GM12878 (cell line): ENCODE results near the gene TRPV6.

Experiments
- ATF7 ChIP-seq: fragments of 450-650 bp; IDR thresholded peaks from 2 replicates; pipeline ENCODE4 v1.6.1; 2016; ENCODE audit warnings: low read depth, mild to moderate bottlenecking
- CHD1 ChIP-seq: IDR thresholded peaks from 2 replicates; pipeline ENCODE4 v1.6.1; 2012; ENCODE audit warnings: low read depth, low read length, improper control_type of control experiment
- EZH2 ChIP-seq: IDR thresholded peaks from 2 replicates; pipeline ENCODE4 v1.6.1; 2012; ENCODE audit warnings: low read depth, mild to moderate bottlenecking, control low read depth, inconsistent platforms, low read length, borderline replicate concordance; ENCODE audit not compliant: control insufficient read depth
- NR2C2 ChIP-seq: IDR thresholded peaks from 2 replicates; pipeline ENCODE4 v1.6.1; 2011; ENCODE audit warnings: borderline replicate concordance, low read depth; ENCODE audit not compliant: control insufficient read depth, insufficient read length
- POLR2A ChIP-seq: IDR thresholded peaks from 2 replicates; pipeline ENCODE4 v1.6.1; 2011; ENCODE audit warnings: low read depth, mild to moderate bottlenecking, low read length
- RAD21 ChIP-seq: IDR thresholded peaks from 2 replicates; pipeline ENCODE4 v1.6.1; 2011; ENCODE audit warnings: mild to moderate bottlenecking, low read depth, low read length, moderate library complexity; ENCODE audit not compliant: insufficient read depth
- TF ChIP-seq, protein P1 (sequence below): IDR thresholded peaks from 2 replicates; pipeline ENCODE4 v1.6.1; 2011; ENCODE audit warnings: low read depth, mild to moderate bottlenecking, low read length, moderate library complexity, borderline replicate concordance; ENCODE audit errors: extremely low read depth
- TF ChIP-seq, protein P2 (sequence below), 3 experiments: IDR thresholded peaks in 2 of 3; conservative IDR thresholded peaks in 1 of 3; 2 replicates each; pipeline ENCODE4 v1.5.1; 2011; ENCODE audit warnings: low read depth in 3 of 3, low read length in 3 of 3, mild to moderate bottlenecking in 3 of 3, control low read depth in 2 of 3, moderate library complexity in 2 of 3, inconsistent platforms in 1 of 3, mixed read lengths in 1 of 3; ENCODE audit not compliant: control insufficient read depth in 2 of 3, insufficient read depth in 1 of 3; ENCODE audit errors: extremely low read depth in 1 of 3
- TF ChIP-seq, protein P3 (sequence below): IDR thresholded peaks from 2 replicates; pipeline ENCODE4 v1.6.1; 2012; ENCODE audit warnings: low read length, inconsistent platforms
- TF ChIP-seq, protein P4 (sequence below): IDR thresholded peaks from 2 replicates; pipeline ENCODE4 v1.6.1; 2012; ENCODE audit warnings: low read depth, low read length, improper control_type of control experiment
- TF ChIP-seq, protein P5 (sequence below): fragments of 450-650 bp; IDR thresholded peaks from 2 replicates; pipeline ENCODE4 v1.6.1; 2017; ENCODE audit warnings: mild to moderate bottlenecking

DNA sequence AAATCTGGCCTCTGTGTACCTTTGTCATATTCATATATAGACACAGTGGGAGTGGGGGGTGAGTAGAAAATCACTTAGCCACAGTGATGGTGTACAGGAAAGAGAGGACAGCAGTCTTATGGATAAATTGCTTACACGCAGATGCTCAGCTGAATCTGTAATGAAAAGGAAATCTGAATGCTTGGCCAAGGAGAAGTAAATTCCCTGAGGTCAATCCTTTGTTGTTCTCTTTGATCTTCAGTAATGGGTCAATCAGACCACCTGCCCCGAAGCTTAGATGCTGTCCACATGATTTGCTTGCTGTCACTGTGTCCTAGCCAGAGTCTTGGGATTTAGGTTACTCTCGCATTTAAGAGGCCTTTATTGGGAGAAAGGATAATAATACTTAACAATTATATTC lies 49.1 kb downstream of the TRPV6 start:
- TF ChIP-seq RAD21 (no peak), EZH2 (no peak), POLR2A (no peak), CHD1 (no peak), ATF7 (no peak), NR2C2 (no peak)
- TF ChIP-seq, protein P1, sequence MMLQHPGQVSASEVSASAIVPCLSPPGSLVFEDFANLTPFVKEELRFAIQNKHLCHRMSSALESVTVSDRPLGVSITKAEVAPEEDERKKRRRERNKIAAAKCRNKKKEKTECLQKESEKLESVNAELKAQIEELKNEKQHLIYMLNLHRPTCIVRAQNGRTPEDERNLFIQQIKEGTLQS, result no peak
- TF ChIP-seq, protein P2, sequence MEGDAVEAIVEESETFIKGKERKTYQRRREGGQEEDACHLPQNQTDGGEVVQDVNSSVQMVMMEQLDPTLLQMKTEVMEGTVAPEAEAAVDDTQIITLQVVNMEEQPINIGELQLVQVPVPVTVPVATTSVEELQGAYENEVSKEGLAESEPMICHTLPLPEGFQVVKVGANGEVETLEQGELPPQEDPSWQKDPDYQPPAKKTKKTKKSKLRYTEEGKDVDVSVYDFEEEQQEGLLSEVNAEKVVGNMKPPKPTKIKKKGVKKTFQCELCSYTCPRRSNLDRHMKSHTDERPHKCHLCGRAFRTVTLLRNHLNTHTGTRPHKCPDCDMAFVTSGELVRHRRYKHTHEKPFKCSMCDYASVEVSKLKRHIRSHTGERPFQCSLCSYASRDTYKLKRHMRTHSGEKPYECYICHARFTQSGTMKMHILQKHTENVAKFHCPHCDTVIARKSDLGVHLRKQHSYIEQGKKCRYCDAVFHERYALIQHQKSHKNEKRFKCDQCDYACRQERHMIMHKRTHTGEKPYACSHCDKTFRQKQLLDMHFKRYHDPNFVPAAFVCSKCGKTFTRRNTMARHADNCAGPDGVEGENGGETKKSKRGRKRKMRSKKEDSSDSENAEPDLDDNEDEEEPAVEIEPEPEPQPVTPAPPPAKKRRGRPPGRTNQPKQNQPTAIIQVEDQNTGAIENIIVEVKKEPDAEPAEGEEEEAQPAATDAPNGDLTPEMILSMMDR (IDR thresholded peaks at IDR 0.05 in 2 of 3, conservative IDR thresholded peaks at IDR 0.05 in 1 of 3; ENCODE audit: control insufficient read depth in 2 of 3, extremely low read depth in 1 of 3, insufficient read depth in 1 of 3, low read depth in 3 of 3, low read length in 3 of 3), result no peak
- TF ChIP-seq, protein P3, sequence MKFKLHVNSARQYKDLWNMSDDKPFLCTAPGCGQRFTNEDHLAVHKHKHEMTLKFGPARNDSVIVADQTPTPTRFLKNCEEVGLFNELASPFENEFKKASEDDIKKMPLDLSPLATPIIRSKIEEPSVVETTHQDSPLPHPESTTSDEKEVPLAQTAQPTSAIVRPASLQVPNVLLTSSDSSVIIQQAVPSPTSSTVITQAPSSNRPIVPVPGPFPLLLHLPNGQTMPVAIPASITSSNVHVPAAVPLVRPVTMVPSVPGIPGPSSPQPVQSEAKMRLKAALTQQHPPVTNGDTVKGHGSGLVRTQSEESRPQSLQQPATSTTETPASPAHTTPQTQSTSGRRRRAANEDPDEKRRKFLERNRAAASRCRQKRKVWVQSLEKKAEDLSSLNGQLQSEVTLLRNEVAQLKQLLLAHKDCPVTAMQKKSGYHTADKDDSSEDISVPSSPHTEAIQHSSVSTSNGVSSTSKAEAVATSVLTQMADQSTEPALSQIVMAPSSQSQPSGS, result no peak
- TF ChIP-seq, protein P4, sequence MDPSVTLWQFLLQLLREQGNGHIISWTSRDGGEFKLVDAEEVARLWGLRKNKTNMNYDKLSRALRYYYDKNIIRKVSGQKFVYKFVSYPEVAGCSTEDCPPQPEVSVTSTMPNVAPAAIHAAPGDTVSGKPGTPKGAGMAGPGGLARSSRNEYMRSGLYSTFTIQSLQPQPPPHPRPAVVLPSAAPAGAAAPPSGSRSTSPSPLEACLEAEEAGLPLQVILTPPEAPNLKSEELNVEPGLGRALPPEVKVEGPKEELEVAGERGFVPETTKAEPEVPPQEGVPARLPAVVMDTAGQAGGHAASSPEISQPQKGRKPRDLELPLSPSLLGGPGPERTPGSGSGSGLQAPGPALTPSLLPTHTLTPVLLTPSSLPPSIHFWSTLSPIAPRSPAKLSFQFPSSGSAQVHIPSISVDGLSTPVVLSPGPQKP, result no peak
- TF ChIP-seq, protein P5, sequence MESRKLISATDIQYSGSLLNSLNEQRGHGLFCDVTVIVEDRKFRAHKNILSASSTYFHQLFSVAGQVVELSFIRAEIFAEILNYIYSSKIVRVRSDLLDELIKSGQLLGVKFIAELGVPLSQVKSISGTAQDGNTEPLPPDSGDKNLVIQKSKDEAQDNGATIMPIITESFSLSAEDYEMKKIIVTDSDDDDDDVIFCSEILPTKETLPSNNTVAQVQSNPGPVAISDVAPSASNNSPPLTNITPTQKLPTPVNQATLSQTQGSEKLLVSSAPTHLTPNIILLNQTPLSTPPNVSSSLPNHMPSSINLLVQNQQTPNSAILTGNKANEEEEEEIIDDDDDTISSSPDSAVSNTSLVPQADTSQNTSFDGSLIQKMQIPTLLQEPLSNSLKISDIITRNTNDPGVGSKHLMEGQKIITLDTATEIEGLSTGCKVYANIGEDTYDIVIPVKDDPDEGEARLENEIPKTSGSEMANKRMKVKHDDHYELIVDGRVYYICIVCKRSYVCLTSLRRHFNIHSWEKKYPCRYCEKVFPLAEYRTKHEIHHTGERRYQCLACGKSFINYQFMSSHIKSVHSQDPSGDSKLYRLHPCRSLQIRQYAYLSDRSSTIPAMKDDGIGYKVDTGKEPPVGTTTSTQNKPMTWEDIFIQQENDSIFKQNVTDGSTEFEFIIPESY, result no peak
